GM18909 (cell line): Measurements from ENCODE around the gene VDAC1.
"Not testable (repeated sequence)": the region's sequence is repeated elsewhere in the genome, so short reads cannot be mapped to it uniquely, and the experiment has no call there.

ENCODE experiments used
- ATAC-seq: cut with Tn5 transposase; IDR thresholded peaks from one replicate; pipeline ENCODE4 v1.9.1; 2021; ENCODE audit warnings: mild to moderate bottlenecking; ENCODE audit not compliant: unreplicated experiment, poor library complexity

VDAC1 gene

DNA sequence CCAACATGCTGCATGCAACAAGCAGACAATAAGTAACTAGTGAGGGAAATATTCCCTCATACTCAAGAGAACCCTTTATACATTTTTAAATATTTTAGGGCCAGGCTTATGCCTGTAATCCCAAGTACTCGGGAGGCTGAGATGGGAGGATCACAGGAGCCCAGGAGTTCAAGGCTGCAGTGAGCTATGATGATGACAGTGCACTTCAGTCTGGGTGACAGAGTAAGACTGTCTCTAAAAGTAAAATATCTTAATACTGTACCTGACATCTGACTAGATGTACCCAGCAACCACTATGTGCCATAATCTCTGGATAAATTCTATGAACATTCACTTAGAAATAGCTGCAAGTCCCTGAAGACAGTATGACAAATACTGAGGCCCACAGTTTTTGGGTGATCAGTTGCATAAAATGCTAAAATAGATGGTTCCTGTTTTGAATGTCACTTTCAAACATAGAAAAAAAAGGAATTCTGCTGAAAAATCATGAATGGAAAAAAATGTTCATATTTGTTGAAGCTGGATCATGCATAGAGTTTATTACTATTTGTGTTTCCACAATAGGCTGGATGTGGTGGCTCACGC lies 34.4 kb downstream of the VDAC1 start:
- ATAC-seq = no peak

GRCh38 chr5:133969654-133970324 lies 35.0 kb downstream of the VDAC1 start:
- ATAC-seq = no peak

DNA sequence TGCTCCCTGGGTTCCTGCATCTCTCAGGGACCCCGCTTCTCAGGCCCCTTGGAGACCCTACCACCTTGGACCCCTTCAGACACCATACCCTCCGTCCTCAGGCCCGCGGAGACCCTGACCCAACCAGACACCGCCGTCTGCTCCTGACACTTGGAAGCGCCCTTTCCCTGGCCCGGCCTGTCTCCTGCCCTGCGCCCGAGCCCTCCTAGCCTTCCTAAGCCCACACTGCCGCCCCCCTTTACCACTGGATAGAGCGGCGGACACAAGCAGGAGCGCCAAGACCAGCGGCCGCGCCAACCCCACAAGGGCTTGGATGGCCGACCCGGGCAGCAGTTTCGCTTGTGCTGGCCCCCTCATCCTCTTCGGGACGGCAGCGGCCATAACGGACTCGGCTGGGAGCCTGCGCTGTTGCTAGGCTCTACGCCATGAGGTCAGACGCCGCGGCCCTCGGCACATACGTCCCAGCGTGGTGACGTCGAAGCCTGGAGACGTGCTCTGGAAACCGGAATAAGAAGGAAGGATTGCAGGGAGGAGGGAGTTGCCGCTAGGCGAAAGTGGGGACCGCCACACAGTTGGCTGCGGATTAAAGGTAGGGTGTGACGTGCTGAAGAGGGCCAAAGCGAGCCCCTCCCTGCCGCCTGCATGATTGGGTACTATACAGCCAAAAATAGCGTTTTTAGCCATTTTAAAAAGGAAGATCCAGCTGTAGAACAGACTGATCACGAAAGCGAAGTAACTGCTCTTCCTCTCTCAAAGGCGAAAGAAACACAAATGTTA lies 36.4 kb downstream of the VDAC1 start, which contains the start of gene C5orf15:
Gene C5orf15, minus strand, starts transcription at position 422 of the 777 bp plus-strand sequence. Its CDS starts 41 bp downstream, at position 381.
- ATAC-seq = peak; percentile 98

DNA sequence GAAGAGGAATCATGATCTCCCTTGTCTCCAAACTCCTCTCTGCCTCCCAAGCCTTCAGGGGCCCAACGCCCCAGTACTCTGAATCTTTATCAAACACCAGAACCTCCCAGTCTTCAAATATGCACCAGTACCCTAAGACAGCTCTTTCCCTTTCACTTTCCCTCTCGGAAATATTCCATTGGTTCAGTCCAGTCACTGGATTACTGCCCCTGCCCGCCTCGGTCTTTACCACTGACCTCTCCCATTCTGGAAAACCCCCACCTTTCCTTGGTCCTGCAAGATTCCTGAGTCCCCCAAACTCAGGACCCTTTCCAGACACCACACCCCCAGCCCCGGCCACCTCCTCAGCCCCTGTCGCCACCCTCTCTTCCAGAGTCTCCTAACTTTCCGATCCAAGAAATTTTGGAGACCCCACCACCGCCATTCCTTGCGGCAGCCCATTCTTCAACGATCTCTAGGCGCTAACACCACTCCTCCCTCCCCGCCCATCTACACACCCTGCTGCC lies 37.0 kb downstream of the VDAC1 start:
- ATAC-seq = peak; percentile 8

DNA sequence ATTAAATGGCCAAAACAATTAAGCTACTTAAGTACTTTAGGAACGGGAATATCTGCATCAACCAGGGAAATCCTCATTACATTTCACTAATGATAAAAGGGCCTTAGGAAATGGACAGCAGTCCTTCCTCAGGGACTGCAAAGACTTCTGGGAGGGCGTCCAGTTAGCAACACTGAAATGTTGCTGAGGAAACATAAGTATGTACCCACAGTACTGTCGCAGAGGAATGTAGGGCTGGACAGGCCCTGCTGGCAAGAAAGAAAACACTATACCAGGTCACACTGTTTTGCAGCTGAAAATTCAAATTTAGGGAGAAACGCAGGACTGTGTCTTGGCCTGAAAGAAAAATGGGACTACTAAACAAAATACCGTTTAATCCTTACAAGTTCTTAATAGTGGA lies 37.7 kb downstream of the VDAC1 start:
- ATAC-seq = no peak

- no peak for ATAC-seq
Observed at GRCh38 chr5:133966090-133966489, 38.7 kb downstream of the VDAC1 start.

GRCh38 chr5:133963493-133964128 lies 41.2 kb downstream of the VDAC1 start:
- no peak for ATAC-seq

- no peak for ATAC-seq
Observed at GRCh38 chr5:133962801-133963476, 41.8 kb downstream of the VDAC1 start.

DNA sequence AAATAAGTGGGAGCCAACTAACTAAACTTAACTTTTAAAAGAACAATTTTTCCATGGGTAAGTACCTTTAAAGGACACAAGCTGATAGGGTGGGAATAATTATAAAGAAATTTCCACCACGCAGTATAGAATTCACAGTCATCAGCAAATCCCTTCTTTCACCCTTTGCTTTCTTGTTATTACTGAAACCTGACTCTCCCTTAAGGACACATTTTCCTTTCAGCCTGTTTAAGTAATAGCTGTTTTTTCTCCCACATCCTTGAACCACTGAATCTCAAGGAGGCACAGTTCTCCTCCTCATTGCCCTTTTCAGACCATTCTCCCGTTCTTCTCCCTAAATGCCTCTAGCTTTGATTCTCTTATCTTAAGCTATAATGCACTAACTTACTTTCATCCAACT lies 42.6 kb downstream of the VDAC1 start:
- no peak for ATAC-seq

- no peak for ATAC-seq
Observed at GRCh38 chr5:133959643-133960042, 45.1 kb downstream of the VDAC1 start.

- peak; percentile 68 for ATAC-seq
Observed at GRCh38 chr5:133957591-133957990, 47.2 kb downstream of the VDAC1 start.

- peak; percentile 27 for ATAC-seq
Observed at GRCh38 chr5:133957080-133957479, 47.7 kb downstream of the VDAC1 start.

GRCh38 chr5:133956196-133956595 lies 48.6 kb downstream of the VDAC1 start:
- ATAC-seq = not testable (repeated sequence)

- ATAC-seq = no peak
Observed at GRCh38 chr5:133953568-133954145, 51.1 kb downstream of the VDAC1 start.

GRCh38 chr5:133952729-133953567 lies 51.8 kb downstream of the VDAC1 start:
- ATAC-seq = no peak

- no peak for ATAC-seq
Observed at GRCh38 chr5:133950821-133951612, 53.8 kb downstream of the VDAC1 start.

GRCh38 chr5:133948721-133949120 lies 56.1 kb downstream of the VDAC1 start:
- no peak for ATAC-seq

DNA sequence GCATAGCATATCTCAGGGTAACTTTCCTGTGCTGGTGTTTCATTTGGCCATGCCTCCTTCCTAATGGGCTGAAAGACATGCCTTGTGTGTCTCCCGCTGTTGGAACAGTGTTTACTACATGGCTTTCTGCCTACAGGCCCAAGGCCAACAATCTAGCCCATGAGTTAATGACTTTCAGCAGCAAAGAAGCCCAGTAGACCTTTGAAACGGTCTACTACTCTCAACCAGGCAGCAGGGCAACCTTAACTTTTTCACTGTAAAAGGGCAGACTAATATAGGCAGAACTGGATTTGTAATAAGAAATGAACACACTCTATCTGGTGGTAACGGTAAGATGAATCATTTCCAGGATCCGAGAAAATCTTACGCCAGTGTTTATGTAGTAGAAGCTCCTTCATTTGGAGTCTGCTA lies 57.3 kb downstream of the VDAC1 start:
- ATAC-seq = no peak
